H1 (cell line): ENCODE data around the gene GRID1. TPM values are rescaled to one million over a fixed set of nuclear protein-coding genes. Genes with fewer than 3 reads are reported as not detected.

Experiments used
- CTCF ChIA-PET: fragments of 300-600 bp; sonication (Branson Sonifier 250); formaldehyde crosslinking; loops from one replicate; lab custom pipeline; 2021; ENCODE audit not compliant: partially characterized antibody; lab: Charles Lee
- POLR2A ChIA-PET: fragments of 300-600 bp; sonication (Branson Sonifier 250); formaldehyde crosslinking; loops from one replicate; lab custom pipeline; 2021; ENCODE audit warnings: inconsistent platforms; ENCODE audit not compliant: partially characterized antibody; lab: Charles Lee
- DNase-seq, 2 experiments: peaks; one replicate each; pipeline versions ENCODE4 v3.0.0 to v3.0.0-alpha.2; 2010 to 2022; ENCODE audit warnings: low spot score in 2 of 2, low read depth in 1 of 2, mixed read lengths in 1 of 2
- FAIRE-seq: peaks from 2 replicates; lab custom pipeline; 2011; peaks lifted over from hg19 to GRCh38; lab: Jason Lieb, UNC
- H2AFZ ChIP-seq: 2 replicates; pipeline ENCODE4 v1.8.1; 2012; ENCODE audit warnings: low read length, inconsistent platforms
- H2AK5ac ChIP-seq: 2 replicates; pipeline ENCODE4 v1.6.1; 2013; ENCODE audit warnings: low read depth, low read length
- H2BK120ac ChIP-seq: replicated peaks from 2 replicates; pipeline ENCODE3; 2013; ENCODE audit warnings: low read depth, low read length, inconsistent platforms
- H2BK12ac ChIP-seq: 2 replicates; pipeline ENCODE4 v1.6.1; 2013; ENCODE audit warnings: low read depth, low read length
- H2BK15ac ChIP-seq: 2 replicates; pipeline ENCODE4 v1.6.1; 2013; ENCODE audit warnings: low read length
- H2BK20ac ChIP-seq: 2 replicates; pipeline ENCODE4 v1.6.1; 2013; ENCODE audit warnings: low read length
- H2BK5ac ChIP-seq: 2 replicates; pipeline ENCODE4 v1.6.1; 2013; ENCODE audit warnings: low read depth, low read length
- H3K14ac ChIP-seq: 2 replicates; pipeline ENCODE4 v1.6.1; 2013; ENCODE audit warnings: inconsistent platforms; ENCODE audit not compliant: insufficient read length
- H3K18ac ChIP-seq: 2 replicates; pipeline ENCODE4 v1.6.1; 2013; ENCODE audit warnings: low read length; ENCODE audit errors: extremely low read depth
- H3K23ac ChIP-seq: 2 replicates; pipeline ENCODE4 v1.6.1; 2013; ENCODE audit warnings: inconsistent platforms; ENCODE audit not compliant: insufficient read length
- H3K23me2 ChIP-seq: 2 replicates; pipeline ENCODE4 v1.6.1; 2013; ENCODE audit warnings: low read depth, low read length
- H3K27ac ChIP-seq: 2 replicates; pipeline ENCODE4 v1.6.1; 2011; ENCODE audit warnings: low read depth, low read length, inconsistent platforms
- H3K27me3 ChIP-seq, 4 experiments: replicated peaks in 1 of 4; 1 replicate in 1 of 4; 2 replicates in 3 of 4; pipeline versions ENCODE4 v1.6.1 to v1.8.1; 2011 to 2013; ENCODE audit warnings: low read length in 3 of 4, mild to moderate bottlenecking in 3 of 4, inconsistent platforms in 2 of 4, mixed read lengths in 2 of 4, moderate library complexity in 1 of 4; ENCODE audit not compliant: control insufficient read depth in 3 of 4, insufficient read depth in 3 of 4; ENCODE audit errors: extremely low read depth in 1 of 4
- H3K36me3 ChIP-seq, 4 experiments: 2 replicates each; pipeline versions ENCODE4 v1.6.1 to v1.8.1; 2011 to 2013; ENCODE audit warnings: mild to moderate bottlenecking in 4 of 4, low read length in 3 of 4, moderate library complexity in 2 of 4, control low read depth in 1 of 4, inconsistent platforms in 1 of 4; ENCODE audit not compliant: insufficient read depth in 4 of 4, control insufficient read depth in 2 of 4
- H3K4ac ChIP-seq: replicated peaks from 2 replicates; pipeline ENCODE3; 2013; ENCODE audit warnings: low read length, low read depth, mixed read lengths, inconsistent platforms; ENCODE audit not compliant: insufficient read length
- H3K4me1 ChIP-seq, 4 experiments: replicated peaks in 1 of 4; 1 replicate in 1 of 4; 2 replicates in 3 of 4; pipeline versions ENCODE4 v1.6.1 to v1.8.1; 2011 to 2013; ENCODE audit warnings: low read length in 3 of 4, inconsistent platforms in 2 of 4, mixed read lengths in 1 of 4; ENCODE audit not compliant: insufficient read depth in 4 of 4, control insufficient read depth in 3 of 4
- H3K4me2 ChIP-seq, 2 experiments: 2 replicates each; pipeline versions ENCODE4 v1.6.1 to v1.8.1; 2011 to 2013; ENCODE audit warnings: low read depth in 2 of 2, low read length in 2 of 2, control low read depth in 1 of 2, inconsistent platforms in 1 of 2, mild to moderate bottlenecking in 1 of 2; ENCODE audit not compliant: insufficient read depth in 1 of 2
- H3K4me3 ChIP-seq, 4 experiments: fragments of 200-600, 300-600 bp in 1 of 4; sonication (generic), shearing (Covaris generic), sonication (Bioruptor Twin) in 1 of 4; 2 replicates each; pipeline versions ENCODE4 v1.5.1 to v1.8.1; 2011 to 2016; ENCODE audit warnings: low read length in 4 of 4, low read depth in 3 of 4, control low read depth in 2 of 4, inconsistent platforms in 2 of 4, mild to moderate bottlenecking in 2 of 4, mixed read lengths in 1 of 4, moderate library complexity in 1 of 4; ENCODE audit not compliant: insufficient read depth in 2 of 4; ENCODE audit errors: extremely low read depth in 1 of 4
- H3K56ac ChIP-seq: replicated peaks from 2 replicates; pipeline ENCODE3; 2013; ENCODE audit warnings: low read depth, mild to moderate bottlenecking, mixed read lengths, low read length, inconsistent platforms; ENCODE audit not compliant: insufficient read length
- H3K79me1 ChIP-seq: 2 replicates; pipeline ENCODE4 v1.6.1; 2013; ENCODE audit warnings: low read depth, low read length, control low read depth
- H3K79me2 ChIP-seq, 2 experiments: 2 replicates each; pipeline versions ENCODE4 v1.6.1 to v1.8.1; 2012 to 2013; ENCODE audit warnings: low read length in 2 of 2, mild to moderate bottlenecking in 2 of 2, inconsistent platforms in 1 of 2; ENCODE audit not compliant: insufficient read depth in 2 of 2, control insufficient read depth in 1 of 2
- H3K9ac ChIP-seq, 4 experiments: replicated peaks in 1 of 4; 1 replicate in 1 of 4; 2 replicates in 3 of 4; pipeline versions ENCODE4 v1.6.1 to v1.8.1; 2011 to 2013; ENCODE audit warnings: low read depth in 3 of 4, low read length in 3 of 4, control low read depth in 2 of 4, mild to moderate bottlenecking in 2 of 4, moderate library complexity in 2 of 4, inconsistent platforms in 1 of 4; ENCODE audit errors: extremely low read depth in 1 of 4
- H3K9me3 ChIP-seq, 2 experiments: 2 replicates each; pipeline versions ENCODE4 v1.6.1 to v1.8.1; 2012 to 2013; ENCODE audit warnings: mild to moderate bottlenecking in 2 of 2, moderate library complexity in 2 of 2, control low read depth in 1 of 2, inconsistent platforms in 1 of 2, low read depth in 1 of 2, low read length in 1 of 2, mixed read lengths in 1 of 2; ENCODE audit not compliant: insufficient read depth in 2 of 2
- H4K20me1 ChIP-seq, 2 experiments: replicated peaks in 1 of 2; 2 replicates each; pipeline versions ENCODE3 to v1.8.1; 2011 to 2013; ENCODE audit warnings: inconsistent platforms in 2 of 2, low read length in 2 of 2, mild to moderate bottlenecking in 1 of 2; ENCODE audit not compliant: insufficient read depth in 2 of 2, control insufficient read depth in 1 of 2
- H4K5ac ChIP-seq: 2 replicates; pipeline ENCODE4 v1.6.1; 2013; ENCODE audit warnings: low read length, low read depth, mixed read lengths, inconsistent platforms; ENCODE audit not compliant: insufficient read length
- H4K8ac ChIP-seq: 2 replicates; pipeline ENCODE4 v1.8.0; 2013; ENCODE audit warnings: mild to moderate bottlenecking, moderate library complexity, low read length, inconsistent platforms; ENCODE audit not compliant: insufficient read depth; ENCODE audit errors: extremely low read depth
- H4K91ac ChIP-seq: replicated peaks from 2 replicates; pipeline ENCODE3; 2013; ENCODE audit warnings: low read length, mixed read lengths, inconsistent platforms; ENCODE audit not compliant: insufficient read length
- CEBPB ChIP-seq: IDR thresholded peaks from 2 replicates; pipeline ENCODE4 v1.6.1; 2012; ENCODE audit warnings: low read depth, low read length
- EZH2 ChIP-seq: fragments of 200-600 bp; sonication (generic); IDR thresholded peaks from 2 replicates; pipeline ENCODE4 v1.7.1; 2012; ENCODE audit warnings: low read depth, mild to moderate bottlenecking, moderate library complexity, low read length, inconsistent platforms; ENCODE audit not compliant: severe bottlenecking
- FOSL1 ChIP-seq: IDR thresholded peaks from 2 replicates; pipeline ENCODE4 v1.6.1; 2011; ENCODE audit warnings: mild to moderate bottlenecking, low read depth, low read length, moderate library complexity; ENCODE audit not compliant: insufficient read depth
- HDAC2 ChIP-seq, 2 experiments: fragments of 300-600 bp in 1 of 2; sonication (generic) in 1 of 2; IDR thresholded peaks; 2 replicates each; pipeline ENCODE4 v1.6.1; 2011 to 2012; ENCODE audit warnings: low read depth in 2 of 2, low read length in 2 of 2, mild to moderate bottlenecking in 2 of 2, moderate library complexity in 2 of 2, borderline replicate concordance in 1 of 2, inconsistent platforms in 1 of 2
- HDAC6 ChIP-seq: IDR thresholded peaks from one replicate; pipeline ENCODE4 v1.7.1; 2012; ENCODE audit warnings: low read depth, mild to moderate bottlenecking, inconsistent platforms, low read length, moderate library complexity
- KDM4A ChIP-seq: IDR thresholded peaks from one replicate; pipeline ENCODE4 v1.7.1; 2012; ENCODE audit warnings: low read depth, mild to moderate bottlenecking, moderate library complexity, low read length, inconsistent platforms; ENCODE audit not compliant: severe bottlenecking
- KDM5A ChIP-seq: fragments of 200-600 bp; IDR thresholded peaks from 2 replicates; pipeline ENCODE4 v1.7.1; 2012; ENCODE audit warnings: mild to moderate bottlenecking, low read length, inconsistent platforms, mixed read lengths
- NRF1 ChIP-seq: IDR thresholded peaks from 2 replicates; pipeline ENCODE4 v1.6.1; 2011; ENCODE audit warnings: mild to moderate bottlenecking, low read depth, low read length, improper control_type of control experiment
- POLR2AphosphoS5 ChIP-seq: IDR thresholded peaks from 2 replicates; pipeline ENCODE4 v1.6.1; 2011; ENCODE audit warnings: low read depth, low read length
- SAP30 ChIP-seq: fragments of 300-600 bp; sonication (generic); IDR thresholded peaks from 2 replicates; pipeline ENCODE4 v1.7.1; 2012; ENCODE audit warnings: low read length, moderate library complexity, mild to moderate bottlenecking, inconsistent platforms; ENCODE audit not compliant: insufficient read depth, insufficient replicate concordance
- SRF ChIP-seq: IDR thresholded peaks from 2 replicates; pipeline ENCODE4 v1.6.1; 2011; ENCODE audit warnings: mild to moderate bottlenecking, low read depth, low read length, moderate library complexity
- SUZ12 ChIP-seq: fragments of 200-600 bp; sonication (generic); IDR thresholded peaks from 2 replicates; pipeline ENCODE4 v1.6.1; 2012; ENCODE audit warnings: mild to moderate bottlenecking, inconsistent platforms, low read length, moderate library complexity, mixed read lengths
- TEAD4 ChIP-seq: IDR thresholded peaks from 2 replicates; pipeline ENCODE4 v1.6.1; 2012; ENCODE audit warnings: low read depth, low read length, inconsistent platforms, mixed read lengths
- WGBS, 2 experiments: shearing (Covaris generic) in 1 of 2; methylation state at CpG; one replicate each; pipeline versions ENCODE4 v1.1.6 to v1.1.7; 2013 to 2015; ENCODE audit warnings: low lambda C conversion rate in 2 of 2, mixed read lengths in 2 of 2, inconsistent platforms in 1 of 2, low coverage in 1 of 2, missing lambda C conversion rate in 1 of 2; ENCODE audit not compliant: insufficient replicate concordance in 2 of 2, insufficient coverage in 1 of 2, insufficient read length in 1 of 2; ENCODE audit errors: extremely low coverage in 1 of 2, missing lambda C conversion rate in 1 of 2; 5-methylcytosine and 5-hydroxymethylcytosine counted together
- polyA plus RNA-seq, 7 experiments: library from polyadenylated mRNA; depleted of rRNA in 3 of 7; stranded (reverse) in 5 of 7; unstranded in 2 of 7; fragments of >200 nt in 5 of 7; fragments of 200-250 nt in 2 of 7; gene quantifications; 1 replicate in 5 of 7; 2 replicates in 1 of 7; 4 replicates in 1 of 7; pipeline versions ENCODE4 v1.2.1 to v1.2.3, GENCODE V29; 2011 to 2013; ENCODE audit warnings: missing spikeins in 2 of 7, mixed read lengths in 2 of 7
- total RNA-seq: library from RNA; stranded (reverse); fragmentation: NEBNext Ultra II Directional; extraction: Animal tissue kit (Norgen Biotek cat#: 25700); gene quantifications from 2 replicates; pipeline ENCODE4 v1.2.1, GENCODE V29; 2021
- TF ChIP-seq, protein P1 (sequence below): IDR thresholded peaks from 2 replicates; pipeline ENCODE4 v1.6.1; 2011; ENCODE audit warnings: low read depth, mild to moderate bottlenecking, low read length; ENCODE audit not compliant: insufficient read depth

GRID1 gene
- total and polyA plus RNA-seq, 2 of the 8 experiments (the other 6 are each of a cell fraction or from before 2014, with no cell fraction given): 0.22 to 0.30 TPM

DNA sequence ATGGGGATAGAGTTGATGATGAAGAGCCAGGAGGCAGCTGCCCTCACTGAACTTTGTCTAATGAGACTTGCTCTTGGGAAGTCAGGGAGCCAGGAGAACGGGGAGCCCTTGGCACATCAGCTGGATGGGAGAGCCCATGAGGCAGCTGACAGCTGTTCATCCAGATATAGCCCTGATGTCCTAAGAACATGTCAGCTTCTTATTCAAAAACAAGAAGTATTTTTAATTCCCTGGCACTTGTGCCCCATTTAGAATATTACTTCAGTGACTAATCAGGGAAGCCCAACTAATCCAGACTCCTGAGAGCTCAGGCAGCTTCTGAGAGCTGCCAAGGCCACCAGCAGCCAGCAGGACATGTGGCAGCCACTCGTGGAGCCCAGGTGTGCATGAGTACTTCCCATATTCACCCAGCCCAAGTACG lies 363.4 kb downstream of the GRID1 start:
- Histone ChIP-seq H3K79me1 (no peaks in the 10 kb centered on the region), H2BK120ac (no peak overlapping the region), H3K4ac (no peak overlapping the region), H4K8ac (no peak overlapping the region), H4K91ac (no peak overlapping the region), H2BK5ac (no peak overlapping the region), H3K4me2 (no peak overlapping the region), H3K4me1 (no peaks in the 10 kb centered on the region), H4K20me1 (no peaks in the 10 kb centered on the region), H3K18ac (no peak overlapping the region), H3K36me3 (no peaks in the 10 kb centered on the region), H3K27ac (no peak overlapping the region), H3K27me3 (no peaks in the 10 kb centered on the region; a peak in 1 of 7 replicates), H2BK15ac (no peak overlapping the region), H3K4me3 (no peak overlapping the region), H4K5ac (no peak overlapping the region), H3K9me3 (no peaks in the 10 kb centered on the region), H3K56ac (no peak overlapping the region), H2BK12ac (no peak overlapping the region), H2AFZ (no peak overlapping the region), H2AK5ac (no peak overlapping the region), H3K23ac (no peak overlapping the region), H3K23me2 (no peaks in the 10 kb centered on the region), H3K9ac (no peak overlapping the region), H3K14ac (no peak overlapping the region), H3K79me2 (no peaks in the 10 kb centered on the region), H2BK20ac (no peak overlapping the region)
- DNase-seq (no peak), FAIRE-seq (no peak)
- ChIA-PET CTCF (interaction anchor here (1.2 to 1.3 kb wide), 2 partner anchors 9 to 27 kb away, joined by 4 read pairs; no protein-coding TSS in a partner anchor), POLR2A (no interaction called here)
- 90% methylated on average over 3 of the region's 3 CpGs; no CpG with 5 or more reads in 1 of the 2 experiments for WGBS, 2 experiments
- TF ChIP-seq SUZ12 (no peak), CEBPB (no peak), HDAC6 (no peak), SRF (no peak), HDAC2 (IDR thresholded peaks at IDR 0.05; ENCODE audit: borderline replicate concordance in 1 of 2, low read depth in 2 of 2, low read length in 2 of 2) (no peak), EZH2 (no peak), FOSL1 (no peak), SAP30 (no peak), KDM5A (no peak), KDM4A (no peak), NRF1 (no peak), POLR2AphosphoS5 (no peak), TEAD4 (no peak)
- TF ChIP-seq, protein P1, sequence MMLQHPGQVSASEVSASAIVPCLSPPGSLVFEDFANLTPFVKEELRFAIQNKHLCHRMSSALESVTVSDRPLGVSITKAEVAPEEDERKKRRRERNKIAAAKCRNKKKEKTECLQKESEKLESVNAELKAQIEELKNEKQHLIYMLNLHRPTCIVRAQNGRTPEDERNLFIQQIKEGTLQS: no peak
